WTC11 (cell line): Measurements from ENCODE around the gene NKD1. TPM values are rescaled to one million over a fixed set of nuclear protein-coding genes. Genes with fewer than 3 reads are reported as not detected.

Source experiments
- ATAC-seq: fragments of 200-7000 bp; cut with Tn5 transposase; 2 replicates; pipeline ENCODE4 v1.10.0; 2021; ENCODE audit warnings: mild to moderate bottlenecking, moderate library complexity
- CTCF ChIA-PET: fragments of 300-600 bp; sonication (Branson Sonifier 250); formaldehyde crosslinking; loops from one replicate; lab custom pipeline; 2021; ENCODE audit warnings: antibody characterized with exemption; lab: Charles Lee
- POLR2A ChIA-PET: fragments of 350-600 bp; sonication (Branson Sonifier 250); formaldehyde crosslinking; loops from one replicate; lab custom pipeline; 2021; ENCODE audit warnings: antibody characterized with exemption; lab: Charles Lee
- DNase-seq: peaks from one replicate; pipeline ENCODE4 v3.0.0; 2021; ENCODE audit warnings: low spot score
- H3K27ac Mint-ChIP-seq: 2 replicates; pipeline ENCODE4 v1.8.0; 2021; ENCODE audit warnings: mixed read lengths
- H3K27me3 Mint-ChIP-seq: 2 replicates; pipeline ENCODE4 v1.8.0; 2021; ENCODE audit warnings: low read depth, mild to moderate bottlenecking, moderate library complexity, mixed read lengths
- H3K36me3 Mint-ChIP-seq: 2 replicates; pipeline ENCODE4 v1.8.0; 2021; ENCODE audit warnings: mixed read lengths
- H3K4me1 Mint-ChIP-seq: 2 replicates; pipeline ENCODE4 v1.8.0; 2022; ENCODE audit warnings: mixed read lengths
- H3K4me3 Mint-ChIP-seq: 2 replicates; pipeline ENCODE4 v1.8.0; 2021; ENCODE audit warnings: mild to moderate bottlenecking, moderate library complexity, mixed read lengths
- H3K9me3 Mint-ChIP-seq: 2 replicates; pipeline ENCODE4 v1.8.0; 2021; ENCODE audit warnings: mixed read lengths
- CREB1 ChIP-seq: sonication (generic); formaldehyde crosslinking; IDR thresholded peaks from 2 replicates; pipeline ENCODE4 v1.8.0; 2023; ENCODE audit warnings: mild to moderate bottlenecking, missing genetic modification reagents
- ELF4 ChIP-seq: sonication (generic); formaldehyde crosslinking; IDR thresholded peaks from 2 replicates; pipeline ENCODE4 v1.8.1; 2022; ENCODE audit warnings: low read depth, mild to moderate bottlenecking, moderate library complexity, missing genetic modification reagents
- EMX1 ChIP-seq: fragments of 250-450 bp; sonication (Bioruptor Pico); IDR thresholded peaks from 2 replicates; pipeline ENCODE4 v1.8.0; 2021; ENCODE audit warnings: mild to moderate bottlenecking
- FOXJ3 ChIP-seq: sonication (generic); formaldehyde crosslinking; IDR thresholded peaks from 2 replicates; pipeline ENCODE4 v1.9.0; 2021; ENCODE audit warnings: missing genetic modification reagents, mild to moderate bottlenecking, borderline replicate concordance
- GRHL2 ChIP-seq: fragments of 250-450 bp; sonication (Bioruptor Pico); IDR thresholded peaks from 2 replicates; pipeline ENCODE4 v1.8.0; 2022; ENCODE audit warnings: mild to moderate bottlenecking, moderate library complexity; ENCODE audit not compliant: insufficient replicate concordance, severe bottlenecking
- HMGA2 ChIP-seq: fragments of 250-450 bp; sonication (Bioruptor Pico); IDR thresholded peaks from 2 replicates; pipeline ENCODE4 v1.4.0; 2021; ENCODE audit warnings: mild to moderate bottlenecking, moderate library complexity
- IRF2 ChIP-seq: sonication (generic); formaldehyde crosslinking; IDR thresholded peaks from 2 replicates; pipeline ENCODE4 v1.8.0; 2022; ENCODE audit warnings: low read depth, missing genetic modification reagents, borderline replicate concordance
- JAZF1 ChIP-seq: fragments of 250-450 bp; sonication (Bioruptor Pico); IDR thresholded peaks from 2 replicates; pipeline ENCODE4 v1.9.0; 2021; ENCODE audit warnings: moderate library complexity, mild to moderate bottlenecking, inconsistent platforms
- MYBL2 ChIP-seq: sonication (generic); formaldehyde crosslinking; IDR thresholded peaks from 2 replicates; pipeline ENCODE4 v1.8.1; 2023; ENCODE audit warnings: mild to moderate bottlenecking, moderate library complexity, missing genetic modification reagents
- NFYB ChIP-seq: sonication (generic); formaldehyde crosslinking; conservative IDR thresholded peaks from 2 replicates; pipeline ENCODE4 v1.8.0; 2022; ENCODE audit warnings: low read depth, missing genetic modification reagents
- OVOL2 ChIP-seq: fragments of 250-450 bp; sonication (Bioruptor Pico); IDR thresholded peaks from 2 replicates; pipeline ENCODE4 v1.9.0; 2021; ENCODE audit warnings: mild to moderate bottlenecking, borderline replicate concordance
- RORB ChIP-seq: fragments of 250-450 bp; sonication (Bioruptor Pico); IDR thresholded peaks from 2 replicates; pipeline ENCODE4 v1.9.0; 2021; ENCODE audit warnings: mild to moderate bottlenecking
- ZBTB21 ChIP-seq: sonication (generic); formaldehyde crosslinking; IDR thresholded peaks from 2 replicates; pipeline ENCODE4 v1.8.1; 2023; ENCODE audit warnings: mild to moderate bottlenecking, missing genetic modification reagents, borderline replicate concordance
- ZNF219 ChIP-seq: sonication (generic); formaldehyde crosslinking; IDR thresholded peaks from 2 replicates; pipeline ENCODE4 v1.8.0; 2023; ENCODE audit warnings: missing genetic modification reagents, mild to moderate bottlenecking, borderline replicate concordance
- ZNF232 ChIP-seq: sonication (generic); formaldehyde crosslinking; IDR thresholded peaks from 2 replicates; pipeline ENCODE4 v1.8.0; 2022; ENCODE audit warnings: mild to moderate bottlenecking, missing genetic modification reagents
- total RNA-seq: library from RNA; stranded (reverse); gene quantifications from 3 replicates; pipeline ENCODE4 v1.2.3, GENCODE V29; 2021
- TF ChIP-seq, protein P1 (sequence below): sonication (generic); formaldehyde crosslinking; IDR thresholded peaks from 2 replicates; pipeline ENCODE4 v1.8.1; 2023; ENCODE audit warnings: mild to moderate bottlenecking, moderate library complexity, missing genetic modification reagents
- TF ChIP-seq, protein P2 (sequence below): sonication (generic); formaldehyde crosslinking; IDR thresholded peaks from 2 replicates; pipeline ENCODE4 v1.8.0; 2023; ENCODE audit warnings: mild to moderate bottlenecking, missing genetic modification reagents
- TF ChIP-seq, protein P3 (sequence below): fragments of 200-600 bp; IDR thresholded peaks from 2 replicates; pipeline ENCODE4 v1.8.0; 2022; ENCODE audit warnings: antibody characterized with exemption
- TF ChIP-seq, protein P4 (sequence below): sonication (generic); formaldehyde crosslinking; IDR thresholded peaks from 2 replicates; pipeline ENCODE4 v1.8.1; 2022; ENCODE audit warnings: mild to moderate bottlenecking, missing genetic modification reagents, moderate library complexity, borderline replicate concordance
- TF ChIP-seq, protein P5 (sequence below): sonication (generic); formaldehyde crosslinking; IDR thresholded peaks from 2 replicates; pipeline ENCODE4 v1.8.1; 2022; ENCODE audit warnings: low read depth, missing genetic modification reagents, borderline replicate concordance
- TF ChIP-seq, protein P6 (sequence below): sonication (generic); formaldehyde crosslinking; IDR thresholded peaks from 2 replicates; pipeline ENCODE4 v1.8.0; 2022; ENCODE audit warnings: mild to moderate bottlenecking, missing genetic modification reagents
- TF ChIP-seq, protein P7 (sequence below): fragments of 250-450 bp; sonication (Bioruptor Pico); IDR thresholded peaks from 2 replicates; pipeline ENCODE4 v1.8.0; 2021; ENCODE audit warnings: mild to moderate bottlenecking
- TF ChIP-seq, protein P8 (sequence below): sonication (generic); formaldehyde crosslinking; IDR thresholded peaks from 2 replicates; pipeline ENCODE4 v1.8.1; 2022; ENCODE audit warnings: low read depth, mild to moderate bottlenecking, moderate library complexity, missing genetic modification reagents, borderline replicate concordance

The NKD1 gene
- total RNA-seq, 1 experiment from 2014 or later = 6.0 TPM

DNA sequence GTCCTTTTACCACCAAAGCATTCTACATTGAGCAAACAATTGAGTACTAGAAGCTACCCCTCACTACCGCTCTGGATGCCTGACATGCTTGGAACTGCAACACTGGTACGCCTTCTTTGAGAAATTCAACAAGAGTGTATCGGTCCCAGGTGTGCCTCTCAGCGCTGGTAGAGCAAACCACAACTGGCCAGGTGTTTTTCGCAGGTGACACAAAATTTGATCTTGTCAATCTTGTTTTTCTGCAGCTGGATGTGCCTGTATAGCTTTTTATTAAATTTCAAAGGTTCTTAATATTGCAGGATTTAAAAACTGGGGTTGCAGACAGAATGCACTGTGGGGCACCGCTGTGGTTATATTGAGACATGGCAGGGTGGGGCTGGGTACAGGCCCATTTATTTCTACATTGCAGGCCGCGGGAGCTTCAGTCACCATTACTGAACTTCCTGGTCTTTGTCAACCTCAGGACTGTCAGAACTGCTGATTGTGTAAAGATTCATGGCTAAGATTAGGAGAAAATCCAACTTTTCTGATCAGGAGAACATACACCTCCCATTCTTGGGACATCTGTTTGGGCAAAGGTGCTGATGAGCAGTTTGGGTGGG is 137.4 kb downstream of the NKD1 start (continued):
- TF ChIP-seq, protein P1, sequence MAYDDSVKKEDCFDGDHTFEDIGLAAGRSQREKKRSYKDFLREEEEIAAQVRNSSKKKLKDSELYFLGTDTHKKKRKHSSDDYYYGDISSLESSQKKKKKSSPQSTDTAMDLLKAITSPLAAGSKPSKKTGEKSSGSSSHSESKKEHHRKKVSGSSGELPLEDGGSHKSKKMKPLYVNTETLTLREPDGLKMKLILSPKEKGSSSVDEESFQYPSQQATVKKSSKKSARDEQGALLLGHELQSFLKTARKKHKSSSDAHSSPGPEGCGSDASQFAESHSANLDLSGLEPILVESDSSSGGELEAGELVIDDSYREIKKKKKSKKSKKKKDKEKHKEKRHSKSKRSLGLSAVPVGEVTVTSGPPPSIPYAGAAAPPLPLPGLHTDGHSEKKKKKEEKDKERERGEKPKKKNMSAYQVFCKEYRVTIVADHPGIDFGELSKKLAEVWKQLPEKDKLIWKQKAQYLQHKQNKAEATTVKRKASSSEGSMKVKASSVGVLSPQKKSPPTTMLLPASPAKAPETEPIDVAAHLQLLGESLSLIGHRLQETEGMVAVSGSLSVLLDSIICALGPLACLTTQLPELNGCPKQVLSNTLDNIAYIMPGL (CRISPR knock-in tag) = no peak
- TF ChIP-seq GRHL2 (CRISPR knock-in tag) (no peak), OVOL2 (CRISPR knock-in tag) (no peak), HMGA2 (CRISPR knock-in tag) (no peak)

DNA sequence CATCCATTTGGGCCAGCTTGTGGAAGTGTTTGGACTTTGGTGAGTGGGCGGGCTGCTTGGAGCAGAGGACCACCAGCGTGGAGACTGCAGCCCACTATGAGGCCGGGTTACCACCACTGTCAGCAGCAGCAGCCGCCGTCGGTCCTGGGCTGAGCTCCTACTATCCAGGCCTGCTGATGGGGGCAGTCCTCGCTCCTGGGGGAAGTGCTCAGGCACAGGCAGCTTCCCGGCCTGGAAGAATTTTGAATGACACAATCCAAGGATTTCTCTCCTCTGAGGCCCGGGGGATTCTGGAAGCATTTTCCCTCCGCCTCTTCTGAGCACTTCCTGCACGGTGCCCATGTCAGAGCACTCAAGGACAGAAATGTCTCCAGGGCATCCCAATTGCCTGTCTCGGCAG is 139.9 kb downstream of the NKD1 start:
- ATAC-seq (peak; percentile 32; the same call in 1 of the 2 replicates), DNase-seq (no peak)
- Mint-ChIP-seq H3K36me3 (no peaks in the 10 kb centered on the region), H3K27me3 (peaks cover 17% of the 10 kb centered on the region), H3K27ac (no peak overlapping the region), H3K4me1 (no peaks in the 10 kb centered on the region), H3K9me3 (no peaks in the 10 kb centered on the region), H3K4me3 (no peak overlapping the region)
- CTCF ChIA-PET = interaction anchor here (0.9 to 3.7 kb wide), 7 partner anchors 10 to 118 kb away, joined by 3 to 22 read pairs (median 5); no protein-coding TSS in a partner anchor
- TF ChIP-seq FOXJ3 (no peak), IRF2 (CRISPR knock-in tag) (no peak), EMX1 (CRISPR knock-in tag) (no peak), ZNF219 (CRISPR knock-in tag) (no peak), ZNF232 (CRISPR knock-in tag) (no peak), CREB1 (CRISPR knock-in tag) (no peak), ELF4 (CRISPR knock-in tag) (no peak), RORB (CRISPR knock-in tag) (no peak), MYBL2 (CRISPR knock-in tag) (no peak), NFYB (CRISPR knock-in tag) (no peak), ZBTB21 (CRISPR knock-in tag) (no peak), JAZF1 (CRISPR knock-in tag) (no peak)
- TF ChIP-seq, protein P2, sequence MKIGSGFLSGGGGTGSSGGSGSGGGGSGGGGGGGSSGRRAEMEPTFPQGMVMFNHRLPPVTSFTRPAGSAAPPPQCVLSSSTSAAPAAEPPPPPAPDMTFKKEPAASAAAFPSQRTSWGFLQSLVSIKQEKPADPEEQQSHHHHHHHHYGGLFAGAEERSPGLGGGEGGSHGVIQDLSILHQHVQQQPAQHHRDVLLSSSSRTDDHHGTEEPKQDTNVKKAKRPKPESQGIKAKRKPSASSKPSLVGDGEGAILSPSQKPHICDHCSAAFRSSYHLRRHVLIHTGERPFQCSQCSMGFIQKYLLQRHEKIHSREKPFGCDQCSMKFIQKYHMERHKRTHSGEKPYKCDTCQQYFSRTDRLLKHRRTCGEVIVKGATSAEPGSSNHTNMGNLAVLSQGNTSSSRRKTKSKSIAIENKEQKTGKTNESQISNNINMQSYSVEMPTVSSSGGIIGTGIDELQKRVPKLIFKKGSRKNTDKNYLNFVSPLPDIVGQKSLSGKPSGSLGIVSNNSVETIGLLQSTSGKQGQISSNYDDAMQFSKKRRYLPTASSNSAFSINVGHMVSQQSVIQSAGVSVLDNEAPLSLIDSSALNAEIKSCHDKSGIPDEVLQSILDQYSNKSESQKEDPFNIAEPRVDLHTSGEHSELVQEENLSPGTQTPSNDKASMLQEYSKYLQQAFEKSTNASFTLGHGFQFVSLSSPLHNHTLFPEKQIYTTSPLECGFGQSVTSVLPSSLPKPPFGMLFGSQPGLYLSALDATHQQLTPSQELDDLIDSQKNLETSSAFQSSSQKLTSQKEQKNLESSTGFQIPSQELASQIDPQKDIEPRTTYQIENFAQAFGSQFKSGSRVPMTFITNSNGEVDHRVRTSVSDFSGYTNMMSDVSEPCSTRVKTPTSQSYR (CRISPR knock-in tag) = no peak
- TF ChIP-seq, protein P3, sequence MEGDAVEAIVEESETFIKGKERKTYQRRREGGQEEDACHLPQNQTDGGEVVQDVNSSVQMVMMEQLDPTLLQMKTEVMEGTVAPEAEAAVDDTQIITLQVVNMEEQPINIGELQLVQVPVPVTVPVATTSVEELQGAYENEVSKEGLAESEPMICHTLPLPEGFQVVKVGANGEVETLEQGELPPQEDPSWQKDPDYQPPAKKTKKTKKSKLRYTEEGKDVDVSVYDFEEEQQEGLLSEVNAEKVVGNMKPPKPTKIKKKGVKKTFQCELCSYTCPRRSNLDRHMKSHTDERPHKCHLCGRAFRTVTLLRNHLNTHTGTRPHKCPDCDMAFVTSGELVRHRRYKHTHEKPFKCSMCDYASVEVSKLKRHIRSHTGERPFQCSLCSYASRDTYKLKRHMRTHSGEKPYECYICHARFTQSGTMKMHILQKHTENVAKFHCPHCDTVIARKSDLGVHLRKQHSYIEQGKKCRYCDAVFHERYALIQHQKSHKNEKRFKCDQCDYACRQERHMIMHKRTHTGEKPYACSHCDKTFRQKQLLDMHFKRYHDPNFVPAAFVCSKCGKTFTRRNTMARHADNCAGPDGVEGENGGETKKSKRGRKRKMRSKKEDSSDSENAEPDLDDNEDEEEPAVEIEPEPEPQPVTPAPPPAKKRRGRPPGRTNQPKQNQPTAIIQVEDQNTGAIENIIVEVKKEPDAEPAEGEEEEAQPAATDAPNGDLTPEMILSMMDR = no peak
- TF ChIP-seq, protein P4, sequence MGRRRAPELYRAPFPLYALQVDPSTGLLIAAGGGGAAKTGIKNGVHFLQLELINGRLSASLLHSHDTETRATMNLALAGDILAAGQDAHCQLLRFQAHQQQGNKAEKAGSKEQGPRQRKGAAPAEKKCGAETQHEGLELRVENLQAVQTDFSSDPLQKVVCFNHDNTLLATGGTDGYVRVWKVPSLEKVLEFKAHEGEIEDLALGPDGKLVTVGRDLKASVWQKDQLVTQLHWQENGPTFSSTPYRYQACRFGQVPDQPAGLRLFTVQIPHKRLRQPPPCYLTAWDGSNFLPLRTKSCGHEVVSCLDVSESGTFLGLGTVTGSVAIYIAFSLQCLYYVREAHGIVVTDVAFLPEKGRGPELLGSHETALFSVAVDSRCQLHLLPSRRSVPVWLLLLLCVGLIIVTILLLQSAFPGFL (CRISPR knock-in tag) = no peak
- TF ChIP-seq, protein P5, sequence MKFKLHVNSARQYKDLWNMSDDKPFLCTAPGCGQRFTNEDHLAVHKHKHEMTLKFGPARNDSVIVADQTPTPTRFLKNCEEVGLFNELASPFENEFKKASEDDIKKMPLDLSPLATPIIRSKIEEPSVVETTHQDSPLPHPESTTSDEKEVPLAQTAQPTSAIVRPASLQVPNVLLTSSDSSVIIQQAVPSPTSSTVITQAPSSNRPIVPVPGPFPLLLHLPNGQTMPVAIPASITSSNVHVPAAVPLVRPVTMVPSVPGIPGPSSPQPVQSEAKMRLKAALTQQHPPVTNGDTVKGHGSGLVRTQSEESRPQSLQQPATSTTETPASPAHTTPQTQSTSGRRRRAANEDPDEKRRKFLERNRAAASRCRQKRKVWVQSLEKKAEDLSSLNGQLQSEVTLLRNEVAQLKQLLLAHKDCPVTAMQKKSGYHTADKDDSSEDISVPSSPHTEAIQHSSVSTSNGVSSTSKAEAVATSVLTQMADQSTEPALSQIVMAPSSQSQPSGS = no peak
- TF ChIP-seq, protein P6, sequence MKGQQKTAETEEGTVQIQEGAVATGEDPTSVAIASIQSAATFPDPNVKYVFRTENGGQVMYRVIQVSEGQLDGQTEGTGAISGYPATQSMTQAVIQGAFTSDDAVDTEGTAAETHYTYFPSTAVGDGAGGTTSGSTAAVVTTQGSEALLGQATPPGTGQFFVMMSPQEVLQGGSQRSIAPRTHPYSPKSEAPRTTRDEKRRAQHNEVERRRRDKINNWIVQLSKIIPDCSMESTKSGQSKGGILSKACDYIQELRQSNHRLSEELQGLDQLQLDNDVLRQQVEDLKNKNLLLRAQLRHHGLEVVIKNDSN (CRISPR knock-in tag) = no peak
- TF ChIP-seq, protein P7, sequence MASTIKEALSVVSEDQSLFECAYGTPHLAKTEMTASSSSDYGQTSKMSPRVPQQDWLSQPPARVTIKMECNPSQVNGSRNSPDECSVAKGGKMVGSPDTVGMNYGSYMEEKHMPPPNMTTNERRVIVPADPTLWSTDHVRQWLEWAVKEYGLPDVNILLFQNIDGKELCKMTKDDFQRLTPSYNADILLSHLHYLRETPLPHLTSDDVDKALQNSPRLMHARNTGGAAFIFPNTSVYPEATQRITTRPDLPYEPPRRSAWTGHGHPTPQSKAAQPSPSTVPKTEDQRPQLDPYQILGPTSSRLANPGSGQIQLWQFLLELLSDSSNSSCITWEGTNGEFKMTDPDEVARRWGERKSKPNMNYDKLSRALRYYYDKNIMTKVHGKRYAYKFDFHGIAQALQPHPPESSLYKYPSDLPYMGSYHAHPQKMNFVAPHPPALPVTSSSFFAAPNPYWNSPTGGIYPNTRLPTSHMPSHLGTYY (CRISPR knock-in tag) = no peak
- TF ChIP-seq, protein P8, sequence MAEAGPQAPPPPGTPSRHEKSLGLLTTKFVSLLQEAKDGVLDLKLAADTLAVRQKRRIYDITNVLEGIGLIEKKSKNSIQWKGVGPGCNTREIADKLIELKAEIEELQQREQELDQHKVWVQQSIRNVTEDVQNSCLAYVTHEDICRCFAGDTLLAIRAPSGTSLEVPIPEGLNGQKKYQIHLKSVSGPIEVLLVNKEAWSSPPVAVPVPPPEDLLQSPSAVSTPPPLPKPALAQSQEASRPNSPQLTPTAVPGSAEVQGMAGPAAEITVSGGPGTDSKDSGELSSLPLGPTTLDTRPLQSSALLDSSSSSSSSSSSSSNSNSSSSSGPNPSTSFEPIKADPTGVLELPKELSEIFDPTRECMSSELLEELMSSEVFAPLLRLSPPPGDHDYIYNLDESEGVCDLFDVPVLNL (CRISPR knock-in tag) = no peak
- POLR2A ChIA-PET = no interaction called here
